Activated T-cell treated with anti-CD3 and anti-CD28 coated beads, Interleukin-2, amount 50 U/mL, for 1 hour (primary cell): Measurements from ENCODE around the gene INPP5A.
"Not testable (repeated sequence)": the region's sequence is repeated elsewhere in the genome, so short reads cannot be mapped to it uniquely, and the experiment has no call there.

Experiments used
- DNase-seq: peaks from one replicate; pipeline ENCODE4 v3.0.0-alpha.2; 2020

The INPP5A gene

DNA sequence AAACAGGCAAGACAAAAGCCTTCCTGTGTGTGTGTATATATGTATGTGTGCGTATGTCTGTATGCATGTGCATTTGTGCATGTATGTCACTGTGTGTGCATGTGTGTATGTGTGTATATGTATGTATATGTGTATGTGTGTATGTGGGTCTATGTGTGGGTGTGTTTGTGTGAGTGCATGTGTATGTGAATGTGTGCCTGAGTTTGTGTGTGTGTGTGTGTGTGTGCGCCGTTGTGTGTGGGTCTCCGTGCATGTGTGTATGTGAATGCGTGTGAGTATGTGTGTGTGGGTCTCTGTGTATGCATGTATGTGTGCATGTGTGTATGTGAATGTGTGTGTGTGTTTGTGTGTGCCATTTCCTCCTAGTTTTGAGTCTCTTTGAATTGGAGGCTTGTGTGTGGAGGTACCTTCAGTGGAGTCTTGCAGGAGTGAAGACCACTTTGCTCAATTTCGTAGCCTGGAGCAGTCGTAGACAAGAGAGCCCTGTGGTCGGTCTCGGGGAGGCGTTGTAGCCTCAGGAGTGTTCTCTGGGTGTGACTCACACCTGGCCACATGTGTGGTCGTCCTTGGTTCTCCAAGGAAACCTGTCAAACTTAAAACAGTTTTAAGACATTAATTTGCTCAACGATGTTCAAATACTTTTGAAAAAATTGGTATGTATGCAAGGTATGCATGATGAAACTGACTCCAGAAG, 28.1 kb downstream of the INPP5A start:
- DNase-seq, result no peak

DNA sequence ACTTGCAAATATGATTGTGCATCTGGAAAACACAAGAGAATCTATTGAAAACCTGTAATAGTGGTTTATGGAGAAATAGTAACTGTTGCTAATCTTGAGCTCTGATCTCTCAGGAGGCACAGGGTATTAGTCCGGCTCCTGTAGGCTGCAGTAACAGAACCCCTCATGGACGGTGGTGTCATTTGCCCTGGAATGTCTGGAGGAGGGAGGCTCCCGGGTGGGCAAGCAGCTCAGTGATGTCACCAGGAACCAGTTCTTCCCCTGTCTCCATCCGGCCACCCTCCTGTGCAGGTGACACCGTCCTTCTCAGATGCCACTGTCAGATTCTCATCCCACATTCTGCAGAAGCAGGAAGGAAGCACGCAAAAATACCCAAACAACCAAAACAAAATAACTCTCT, 29.3 kb downstream of the INPP5A start:
- DNase-seq, result no peak

DNA sequence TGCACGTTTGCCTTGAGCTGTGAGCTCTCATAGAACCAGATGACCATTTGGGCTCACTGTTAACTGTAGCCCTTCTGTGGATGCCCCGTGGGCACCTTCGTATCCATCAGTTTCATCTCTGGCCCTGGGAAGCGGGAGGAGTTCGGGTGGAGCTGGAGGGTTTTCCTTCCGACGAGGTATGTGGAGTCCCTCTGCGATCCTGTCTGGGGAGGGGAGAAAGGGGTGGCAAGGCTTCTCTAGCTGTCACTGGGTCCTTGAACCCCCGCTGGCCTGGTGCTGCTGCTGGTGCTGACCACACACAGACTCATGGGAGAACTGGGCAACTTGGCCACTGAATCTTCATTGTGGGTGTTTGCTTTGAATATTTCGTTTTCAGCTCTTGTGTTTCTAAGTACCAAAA, 32.7 kb downstream of the INPP5A start:
- no peak for DNase-seq

DNA sequence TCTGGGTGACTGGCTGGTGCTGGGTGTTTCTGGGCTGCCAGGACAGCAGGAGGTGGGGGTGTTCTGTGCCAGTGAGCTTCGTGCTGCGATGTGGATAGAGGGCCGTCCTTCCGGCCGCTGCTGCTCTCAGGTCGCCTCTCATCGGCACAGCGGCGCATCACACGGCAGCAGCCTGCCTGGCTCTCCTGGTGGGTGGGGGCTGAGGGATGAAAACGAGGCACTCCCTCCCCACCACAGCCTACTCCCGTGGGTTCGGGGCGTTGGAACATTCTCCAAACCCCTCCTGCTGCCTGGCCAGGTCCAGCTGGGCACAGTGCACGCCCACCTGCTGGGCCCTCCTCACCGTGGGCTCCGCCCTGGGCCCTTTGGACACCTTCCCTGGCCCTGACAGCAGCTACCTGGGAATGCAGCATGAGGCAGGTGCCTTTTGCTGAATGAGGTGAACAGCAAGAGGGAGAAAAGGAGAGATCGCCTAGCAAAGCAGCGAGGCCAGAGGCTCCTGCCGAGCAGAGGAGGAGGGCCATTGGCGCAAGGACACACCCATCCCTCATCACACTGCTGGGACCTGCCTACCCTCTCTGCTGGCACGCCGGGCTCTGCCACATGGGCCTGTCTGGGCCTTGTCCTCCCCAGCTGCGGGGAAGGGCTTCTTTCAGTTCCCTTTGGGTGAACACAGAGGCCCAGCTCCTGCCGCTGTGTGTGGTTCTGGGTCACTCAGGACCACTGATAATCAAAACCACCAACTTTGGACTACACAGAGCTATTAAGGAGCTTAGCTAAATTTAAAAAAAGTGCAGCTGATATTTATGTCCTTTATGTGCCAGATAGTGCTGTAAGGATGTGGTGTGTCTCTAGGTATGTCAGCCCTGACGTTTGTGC, 33.4 kb downstream of the INPP5A start:
- peak; percentile 21 for DNase-seq

DNA sequence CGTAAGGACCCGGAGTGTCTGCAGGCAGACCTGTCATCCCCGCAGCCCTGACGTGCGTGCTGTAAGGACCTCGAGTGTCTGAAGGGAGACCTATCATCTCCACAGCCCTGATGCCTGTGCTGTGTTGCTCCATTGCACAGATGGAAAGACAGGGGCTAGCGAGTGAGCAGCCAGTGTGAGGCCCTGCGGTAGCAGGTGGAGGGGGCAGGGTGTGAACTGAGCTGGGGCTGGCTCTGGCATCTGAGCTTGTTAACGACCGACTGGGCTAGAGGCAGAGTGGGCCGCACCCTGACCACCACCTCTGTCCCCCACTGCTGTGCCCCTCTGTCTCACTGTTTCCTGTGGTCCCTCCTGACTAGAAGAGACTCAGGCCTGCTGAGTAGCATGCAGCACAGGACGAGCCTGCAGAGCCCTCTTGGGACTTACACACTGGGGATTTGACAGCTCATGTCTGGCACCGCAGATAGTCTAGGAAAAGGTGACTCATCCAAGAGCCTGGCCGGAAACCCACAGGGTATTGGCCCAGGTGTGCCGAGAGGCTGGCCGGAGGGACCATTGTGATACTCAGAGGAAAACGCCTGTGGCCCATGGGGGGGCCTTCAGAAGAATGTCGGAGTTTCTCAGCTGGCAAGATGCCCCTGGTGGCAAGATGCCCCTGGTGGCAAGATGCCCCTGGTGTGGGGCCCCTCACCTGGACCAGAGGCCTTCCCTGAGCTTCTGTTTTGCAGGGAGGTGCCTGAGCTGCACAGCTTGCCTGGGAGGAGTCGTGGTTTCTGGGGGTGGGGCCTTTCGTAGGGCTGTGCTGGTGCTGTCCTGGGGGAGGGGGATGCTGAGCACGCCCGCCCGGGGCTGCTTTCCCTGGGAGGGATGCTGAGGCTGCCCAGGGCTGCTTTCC, 34.3 kb downstream of the INPP5A start:
- DNase-seq, result peak; percentile 57

DNA sequence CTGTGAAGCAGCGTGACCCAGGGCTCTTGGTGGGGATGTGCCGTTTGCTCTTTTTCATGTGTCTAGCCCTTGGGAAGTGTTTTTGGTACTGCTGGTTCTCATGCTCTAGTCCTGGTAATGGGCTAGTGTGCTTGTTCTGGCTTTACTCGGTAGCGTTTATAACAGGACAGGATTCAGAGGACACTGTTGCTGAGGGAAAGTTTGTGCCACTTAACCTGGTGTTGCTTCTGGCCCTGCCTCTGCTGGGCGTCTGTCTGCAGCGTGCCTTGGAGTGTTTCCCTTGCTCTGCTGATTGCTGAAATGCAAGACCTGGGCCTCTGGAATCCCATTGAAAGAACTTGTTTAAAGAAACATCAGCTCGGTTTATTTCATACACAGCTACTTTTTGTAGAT, 35.0 kb downstream of the INPP5A start:
- no peak for DNase-seq

DNA sequence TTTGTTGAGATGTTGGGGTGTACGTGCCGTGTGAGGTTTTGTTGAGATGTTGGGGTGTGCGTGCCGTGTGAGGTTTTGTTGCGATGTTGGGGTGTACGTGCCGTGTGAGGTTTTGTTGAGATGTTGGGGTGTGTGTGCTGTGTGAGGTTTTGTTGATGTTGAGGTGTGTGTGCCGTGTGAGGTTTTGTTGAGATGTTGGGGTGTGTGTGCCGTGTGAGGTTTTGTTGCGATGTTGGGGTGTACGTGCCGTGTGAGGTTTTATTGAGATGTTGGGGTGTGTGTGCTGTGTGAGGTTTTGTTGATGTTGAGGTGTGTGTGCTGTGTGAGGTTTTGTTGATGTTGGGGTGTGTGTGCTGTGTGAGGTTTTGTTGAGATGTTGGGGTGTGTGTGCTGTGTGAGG, 35.4 kb downstream of the INPP5A start:
- DNase-seq, result not testable (repeated sequence)

DNA sequence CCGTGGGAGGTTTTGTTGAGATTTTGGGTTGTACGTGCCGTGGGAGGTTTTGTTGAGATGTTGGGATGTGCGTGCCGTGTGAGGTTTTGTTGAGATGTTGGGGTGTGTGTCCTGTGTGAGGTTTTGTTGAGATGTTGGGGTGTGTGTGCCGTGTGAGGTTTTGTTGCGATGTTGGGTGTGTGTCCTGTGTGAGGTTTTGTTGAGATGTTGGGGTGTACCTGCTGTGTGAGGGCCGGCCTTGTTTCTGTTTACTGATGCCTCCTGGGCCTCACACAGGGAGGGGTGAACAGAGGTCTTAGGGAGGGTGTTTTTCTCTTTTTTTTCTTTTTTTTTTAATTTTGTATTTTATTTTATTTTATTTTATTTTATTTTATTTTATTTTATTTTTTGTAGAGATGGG, 36.7 kb downstream of the INPP5A start:
- peak; percentile 13 for DNase-seq

DNA sequence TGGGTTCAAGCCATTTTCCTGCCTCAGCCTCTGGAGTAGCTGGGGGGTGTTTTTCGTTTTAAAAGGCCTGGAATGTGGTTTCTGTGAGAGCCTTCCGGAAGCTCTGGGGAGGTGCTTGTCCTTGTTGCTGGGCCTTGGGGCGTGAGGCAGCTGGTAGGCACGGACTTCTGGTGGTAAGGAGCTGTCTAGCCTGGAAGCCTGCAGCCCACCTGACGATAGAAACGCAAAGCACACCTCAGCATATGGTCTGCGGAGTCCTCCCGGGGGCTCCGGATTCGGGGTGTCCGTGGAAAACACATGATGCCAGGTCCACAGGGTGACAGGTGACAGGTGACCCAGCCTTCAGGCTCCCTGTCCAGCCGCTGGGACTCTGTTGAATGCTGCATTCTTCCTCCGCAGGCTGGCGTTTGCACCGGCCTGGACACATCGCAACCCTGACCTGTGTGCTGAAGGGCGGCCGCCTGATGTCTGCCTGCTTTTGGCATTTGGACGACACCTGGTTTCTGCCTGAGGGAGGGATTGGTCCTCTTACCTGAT, 37.3 kb downstream of the INPP5A start:
- DNase-seq, result peak; percentile 17

DNA sequence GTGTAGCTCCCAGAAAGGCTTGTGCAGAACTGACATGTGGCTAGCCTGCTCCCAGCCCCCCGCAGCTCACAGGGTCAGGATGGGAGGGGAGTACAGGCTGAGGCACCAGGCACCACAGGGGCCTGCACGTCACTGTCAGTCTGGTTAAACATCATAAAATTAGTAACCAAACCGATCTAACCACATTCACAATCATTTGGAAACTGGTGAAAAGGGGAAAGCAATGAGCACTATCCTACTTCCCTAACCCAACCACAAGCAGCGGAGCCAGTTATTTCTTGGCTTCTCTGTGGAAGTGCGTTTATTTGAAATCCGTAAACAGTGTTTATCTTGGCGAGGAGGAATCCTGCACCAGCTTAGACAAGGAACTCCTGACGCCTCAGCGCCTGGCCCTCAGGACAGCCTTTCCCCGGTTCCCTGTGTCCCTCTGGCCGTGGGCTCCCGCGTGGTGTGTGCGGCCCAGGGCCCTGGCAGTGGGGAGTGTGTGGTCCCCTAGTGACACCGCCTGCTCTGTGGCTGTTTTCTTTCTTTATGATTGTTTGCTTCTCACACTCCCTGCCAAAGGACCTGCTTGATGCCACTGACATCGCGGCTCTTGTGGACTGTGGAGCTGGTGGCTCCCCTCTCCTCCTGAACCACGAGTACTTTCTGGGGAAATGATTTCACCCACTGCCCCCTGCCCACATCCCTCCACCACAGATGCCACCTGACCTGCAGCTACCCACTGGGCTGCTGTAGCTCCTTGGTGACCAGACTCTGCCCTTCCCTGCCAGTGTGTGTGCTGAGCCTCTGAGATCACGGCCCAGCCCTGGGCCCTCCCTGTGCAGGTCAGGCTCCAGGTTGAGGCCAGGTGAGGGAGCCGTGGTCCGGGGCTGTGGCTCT, 38.0 kb downstream of the INPP5A start:
- peak; percentile 16 for DNase-seq

DNA sequence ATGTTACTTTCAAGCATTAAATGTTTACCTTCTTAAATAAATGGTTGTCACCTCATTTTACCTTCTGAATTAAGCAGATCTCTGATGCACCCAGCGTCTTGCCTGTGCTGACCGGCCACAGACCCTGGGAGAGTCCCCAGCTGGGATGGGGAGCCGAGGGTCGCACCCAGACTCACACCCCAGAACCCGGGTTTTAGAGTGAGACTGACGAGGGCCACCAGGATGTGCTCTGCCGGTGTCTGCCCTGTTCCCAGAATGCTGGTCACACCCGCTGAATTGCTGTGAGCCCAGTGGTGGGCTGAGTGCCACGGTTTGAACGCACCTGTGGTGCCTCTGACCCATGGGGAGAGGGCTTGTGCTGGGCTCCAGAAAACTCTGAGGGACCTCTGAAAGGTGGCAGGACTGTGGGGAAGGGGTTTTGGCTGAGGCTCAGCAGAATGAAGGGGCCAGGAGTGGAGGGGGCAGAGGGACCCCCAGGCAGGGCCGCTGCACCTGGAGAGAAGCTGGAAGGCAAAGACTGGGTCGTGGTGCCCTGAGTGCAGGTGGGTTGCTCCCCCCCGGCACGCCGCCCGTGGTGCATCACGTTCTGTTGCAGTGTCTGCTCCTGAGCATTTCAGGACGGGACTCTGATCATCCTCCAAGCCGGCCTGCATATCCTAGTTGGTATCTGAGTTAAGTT, 39.2 kb downstream of the INPP5A start:
- no peak for DNase-seq

DNA sequence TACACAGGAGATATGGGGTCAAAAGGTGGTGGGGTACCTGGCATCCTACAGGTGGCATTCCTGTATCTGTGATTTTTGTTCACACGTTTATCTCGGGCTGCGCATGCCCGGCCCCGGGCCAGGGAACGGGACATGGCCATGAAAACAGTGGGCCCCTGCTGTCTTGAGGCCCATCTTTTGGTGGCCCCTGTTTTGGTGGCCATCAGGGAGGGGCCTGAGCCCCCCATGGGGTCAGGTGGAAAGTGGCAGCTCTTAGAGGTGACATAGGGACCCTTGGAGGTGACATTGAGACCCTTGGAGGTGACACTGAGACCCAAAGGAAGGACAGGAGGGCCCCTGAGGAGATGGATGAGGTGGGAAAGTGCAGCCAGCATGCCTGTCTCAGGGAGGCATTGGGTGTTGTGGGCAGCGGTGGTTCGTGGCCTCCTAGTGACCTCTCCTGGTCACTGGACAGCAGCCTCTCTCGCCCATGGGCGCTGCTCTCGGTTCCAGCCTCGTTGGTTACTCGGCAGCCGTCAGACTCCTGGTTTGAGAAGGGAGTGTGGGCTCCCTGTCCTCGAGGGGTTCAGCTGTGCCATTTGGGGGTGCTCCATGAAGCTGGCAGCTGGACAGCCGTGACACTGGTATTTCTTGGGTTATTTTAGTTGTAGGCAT, 39.9 kb downstream of the INPP5A start:
- no peak for DNase-seq

DNA sequence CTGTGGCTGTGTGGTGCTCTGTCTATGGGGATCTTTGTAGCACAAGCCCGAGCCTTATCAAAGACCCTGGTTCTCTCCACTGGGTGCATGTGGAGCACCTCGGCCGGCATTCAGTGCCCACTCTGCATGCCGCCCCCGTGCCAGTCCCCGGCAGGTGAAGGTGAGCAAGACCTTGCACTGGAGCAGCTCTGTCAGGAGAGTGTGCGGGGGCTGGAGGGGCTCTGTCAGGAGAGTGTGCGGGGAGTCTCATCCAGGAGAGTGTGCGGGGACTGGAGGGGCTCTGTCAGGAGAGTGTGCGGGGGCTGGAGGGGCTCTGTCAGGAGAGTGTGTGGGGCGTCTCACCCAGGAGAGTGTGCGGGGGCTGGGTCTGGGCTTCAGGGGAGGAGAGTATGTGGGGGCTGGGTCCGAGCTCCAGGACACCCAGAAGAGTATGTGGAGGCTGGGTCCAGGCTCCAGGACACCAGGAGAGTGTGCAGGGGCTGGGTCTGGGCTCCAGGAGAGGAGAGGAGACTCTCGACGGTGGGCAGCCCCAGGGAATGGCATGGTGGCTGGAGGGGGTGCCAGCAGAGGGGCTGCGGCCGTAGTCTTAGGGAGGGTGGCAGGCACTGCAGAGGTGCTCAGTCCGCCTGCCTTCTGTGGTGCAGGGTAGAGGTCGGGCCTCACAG, 40.8 kb downstream of the INPP5A start:
- no peak for DNase-seq

DNA sequence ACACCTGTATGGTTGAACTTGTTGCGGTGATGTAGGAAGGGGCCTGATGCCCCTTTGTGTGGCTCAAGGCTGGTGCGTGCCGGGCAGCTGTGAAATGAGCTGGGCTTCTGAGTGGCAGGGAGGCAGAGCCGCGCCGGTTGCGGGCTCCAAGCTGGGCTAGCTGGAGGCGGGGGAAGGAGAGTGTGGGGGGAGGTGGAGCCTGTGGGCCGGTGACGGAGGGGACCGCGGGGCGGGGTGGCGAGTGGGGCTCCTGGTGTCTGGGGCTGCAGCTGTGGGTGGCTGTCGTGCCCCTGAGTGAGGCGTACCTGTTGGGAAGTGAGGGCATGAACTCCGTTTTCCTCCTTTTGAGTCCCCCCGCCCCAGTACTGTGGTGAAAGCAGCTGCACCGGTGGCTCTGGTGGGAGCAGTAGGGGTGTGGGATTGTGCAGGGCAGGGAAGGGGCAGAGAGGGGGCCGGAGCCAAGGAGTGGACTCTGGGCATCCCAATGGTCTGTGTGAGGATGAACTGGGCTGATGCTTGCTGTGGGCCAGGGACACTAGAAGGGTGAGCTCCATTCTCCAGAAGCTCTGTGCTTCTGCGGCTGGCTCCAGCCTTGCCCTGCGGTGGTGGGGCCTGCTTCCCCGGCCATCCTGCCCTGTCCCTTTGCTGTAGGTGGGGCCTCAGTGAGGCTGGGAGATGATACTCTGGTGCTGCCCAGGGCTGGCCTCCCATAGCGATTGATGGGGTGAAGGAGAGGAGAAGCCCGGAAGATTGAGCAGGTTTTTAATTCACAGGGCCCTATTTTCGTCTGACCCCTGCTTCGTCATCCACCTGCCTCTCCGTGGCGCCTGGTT, 41.7 kb downstream of the INPP5A start:
- no peak for DNase-seq

DNA sequence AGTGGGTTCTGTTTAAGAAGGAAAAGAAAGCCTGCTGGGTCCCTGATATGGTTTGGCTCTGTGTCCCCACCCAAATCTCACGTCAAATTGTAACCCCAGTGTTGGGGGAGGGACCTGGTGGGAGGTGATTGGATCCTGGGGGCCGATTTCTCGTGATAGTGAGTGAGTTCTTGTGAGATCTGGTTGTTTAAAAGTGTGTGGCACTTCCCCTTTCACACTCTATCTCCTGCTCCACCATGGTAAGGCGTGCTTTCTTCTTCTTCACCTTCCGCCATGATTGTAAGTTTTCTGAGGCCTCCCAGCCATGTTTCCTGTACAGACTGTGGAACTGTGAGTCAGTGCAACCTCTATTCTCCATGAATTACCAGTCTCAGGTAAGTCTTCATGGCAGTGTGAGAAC, 42.6 kb downstream of the INPP5A start:
- no peak for DNase-seq

DNA sequence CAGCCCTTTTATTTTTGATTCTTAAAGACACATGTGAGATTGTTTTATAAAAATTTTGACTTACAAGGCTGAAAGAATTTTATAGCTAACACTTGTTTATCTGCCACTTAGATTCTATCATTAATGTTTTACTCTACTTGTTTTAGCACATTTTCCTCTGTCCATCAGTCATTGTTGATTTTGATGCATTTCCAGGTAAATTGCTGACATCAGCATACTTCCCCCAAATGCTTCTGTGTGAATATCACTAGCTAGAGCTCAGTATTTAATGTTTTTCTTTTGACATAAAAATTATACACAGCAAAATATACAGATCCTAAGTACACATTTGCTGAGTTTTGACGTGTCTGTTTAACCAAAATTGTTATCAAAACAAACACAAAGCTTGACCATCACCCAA, 43.0 kb downstream of the INPP5A start:
- no peak for DNase-seq

DNA sequence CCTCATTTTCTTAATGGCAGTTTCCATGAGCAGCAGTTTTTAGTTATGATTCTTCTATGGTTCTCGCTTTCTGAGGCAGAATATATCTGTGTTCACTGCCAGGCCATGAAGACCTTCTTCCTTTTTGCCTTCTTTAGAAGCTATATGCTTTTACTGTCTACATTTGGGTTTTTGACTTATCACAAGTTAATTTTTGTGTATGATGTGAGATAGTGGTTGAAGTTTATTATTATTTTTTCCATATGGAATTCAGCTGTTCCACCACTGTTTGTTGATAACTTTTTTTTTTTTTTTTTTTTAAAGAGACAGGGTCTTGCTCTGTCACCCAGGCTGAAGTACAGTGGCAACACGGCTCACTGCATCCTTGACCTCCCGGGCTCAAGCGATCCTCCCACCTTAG, 44.5 kb downstream of the INPP5A start:
- DNase-seq, result no peak

DNA sequence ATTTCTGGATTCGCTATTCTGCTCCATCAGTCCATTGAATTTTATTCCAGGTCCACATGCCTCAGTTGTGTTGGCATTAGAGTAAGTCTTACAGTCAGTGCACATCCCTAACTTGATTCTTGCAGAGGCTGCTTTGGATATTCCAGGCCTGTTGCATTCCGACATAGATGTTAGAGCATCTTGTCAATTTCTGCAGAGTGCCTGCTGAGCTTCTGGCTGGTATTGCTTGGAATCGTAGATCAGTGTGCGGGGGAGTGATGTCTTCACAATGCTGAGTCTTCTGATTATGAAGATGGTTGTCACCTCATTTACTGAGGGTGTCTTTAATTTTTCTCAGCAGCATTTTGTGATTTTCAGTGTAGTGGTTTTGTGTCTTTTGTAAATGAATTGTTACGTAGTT, 45.2 kb downstream of the INPP5A start:
- DNase-seq, result no peak

DNA sequence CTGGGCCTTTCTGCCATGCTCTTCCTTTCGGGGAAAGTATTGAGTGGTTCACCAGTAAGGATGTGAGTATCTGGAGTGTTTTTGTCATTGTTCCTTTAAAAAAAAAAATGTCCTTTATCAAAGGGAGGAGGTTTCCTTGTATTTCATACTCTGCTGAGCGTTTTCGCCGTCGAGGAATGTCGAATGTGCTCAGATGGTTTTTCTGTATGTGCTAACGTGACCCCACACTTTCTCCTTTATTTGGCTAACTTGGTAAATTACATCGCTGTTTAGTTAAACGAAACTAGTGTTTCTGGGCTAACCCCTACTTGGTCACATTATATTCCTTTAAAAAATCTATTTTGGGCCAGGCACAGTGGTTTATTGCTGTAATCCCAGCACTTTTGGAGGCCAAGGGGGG, 45.9 kb downstream of the INPP5A start:
- no peak for DNase-seq
